Transverse colon (tissue), 3 donors: ENCODE results near the gene CCM2.

Source experiments
- CTCF ChIP-seq, 5 experiments: fragments of 200-600 bp in 3 of 5; fragments of 450-650 bp in 2 of 5; sonication (generic) in 3 of 5; IDR thresholded peaks; 1 replicate in 2 of 5; 2 replicates in 3 of 5; pipeline ENCODE4 v1.5.1; 2016 to 2017; ENCODE audit warnings: antibody characterized with exemption in 5 of 5, inconsistent platforms in 3 of 5, mild to moderate bottlenecking in 2 of 5, moderate library complexity in 1 of 5
- EP300 ChIP-seq: sonication (generic); formaldehyde crosslinking; IDR thresholded peaks from one replicate; pipeline ENCODE4 v1.6.1; 2017; ENCODE audit warnings: antibody characterized with exemption, low read depth
- POLR2A ChIP-seq: fragments of 450-650 bp; IDR thresholded peaks from one replicate; pipeline ENCODE4 v1.6.1; 2016; ENCODE audit warnings: antibody characterized with exemption, mild to moderate bottlenecking, moderate library complexity

GRCh38 chr7:44979481-44980392, 20.3 kb upstream of the CCM2 start:
- no peak for TF ChIP-seq POLR2A
- no peak for TF ChIP-seq CTCF (IDR thresholded peaks at IDR 0.05)
- no peak for TF ChIP-seq EP300
